ENCODE results near the gene COL24A1.

- TF ChIP-seq JUN (IDR thresholded peaks at IDR 0.05; ENCODE audit: low read depth, low read length) = no peak
- no peak for TF ChIP-seq CHD2 (IDR thresholded peaks at IDR 0.05; ENCODE audit: low read length)
- no peak for TF ChIP-seq CTCF (IDR thresholded peaks at IDR 0.05; ENCODE audit: control extremely low read depth in 1 of 3, insufficient read depth in 1 of 3, low read depth in 1 of 3, low read length in 3 of 3)
- TF ChIP-seq EGR1 (IDR thresholded peaks at IDR 0.05; ENCODE audit: borderline replicate concordance, low read depth, low read length) = no peak
- TF ChIP-seq TAF1 (IDR thresholded peaks at IDR 0.05; ENCODE audit: low read depth, low read length) = no peak
- no peak for TF ChIP-seq EZH2 (IDR thresholded peaks at IDR 0.05; ENCODE audit: low read depth, low read length, severe bottlenecking)
- TF ChIP-seq TBP (IDR thresholded peaks at IDR 0.05; ENCODE audit: low read depth, low read length) = no peak
- TF ChIP-seq SRF (IDR thresholded peaks at IDR 0.05; ENCODE audit: low read depth, low read length) = no peak
- no peak for TF ChIP-seq GTF2F1 (IDR thresholded peaks at IDR 0.05; ENCODE audit: borderline replicate concordance, low read depth, low read length)
Observed at GRCh38 chr1:86104606-86105532, 51.7 kb downstream of the COL24A1 start.

All from H1 (cell line).